GM12865 (cell line): ENCODE measurements around the gene METAP1.
"Not testable (repeated sequence)": the region's sequence is repeated elsewhere in the genome, so short reads cannot be mapped to it uniquely, and the experiment has no call there.

ENCODE experiments used
- DNase-seq: peaks from one replicate; pipeline ENCODE4 v3.0.0; 2010; ENCODE audit warnings: low read depth
- H3K4me3 ChIP-seq: 2 replicates; pipeline ENCODE4 v1.5.1; 2011; ENCODE audit warnings: mild to moderate bottlenecking, low read depth, low read length, control low read depth
- TF ChIP-seq, protein P1 (sequence below): IDR thresholded peaks from 2 replicates; pipeline ENCODE4 v1.5.1; 2011; ENCODE audit warnings: low read length, control low read depth, low read depth, inconsistent platforms; ENCODE audit not compliant: insufficient read depth; ENCODE audit errors: missing control alignments

Gene METAP1

DNA sequence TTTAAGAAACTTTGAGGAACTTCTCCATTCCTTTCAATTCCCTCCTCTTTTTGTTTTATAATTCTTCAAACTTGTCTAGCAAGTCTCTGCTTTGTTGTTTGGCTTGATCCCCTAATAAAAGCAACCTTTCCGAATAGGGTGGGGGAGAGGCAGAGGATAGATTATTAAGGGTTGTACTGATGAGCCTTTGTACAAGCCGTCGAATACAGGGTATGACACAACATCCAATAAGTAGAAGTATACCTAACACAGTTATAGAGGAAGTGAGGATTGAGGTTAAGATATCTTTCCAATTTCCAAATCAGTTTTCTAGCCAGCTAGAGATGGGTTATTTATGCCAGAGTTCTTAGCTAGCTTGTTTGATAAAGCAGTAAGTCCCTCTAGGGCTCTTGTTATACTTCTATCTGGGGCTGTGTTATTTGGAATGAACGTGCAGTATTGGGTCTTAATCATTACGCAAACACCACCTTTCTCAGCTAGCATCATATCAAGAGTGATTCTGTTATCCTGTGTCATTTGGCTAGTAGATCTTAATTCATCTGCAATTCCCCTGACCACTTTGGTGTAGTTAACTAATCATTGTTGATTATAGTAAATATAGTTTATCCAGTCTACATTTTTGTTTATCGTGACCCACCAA lies 18.5 kb downstream of the METAP1 start:
- TF ChIP-seq, protein P1, sequence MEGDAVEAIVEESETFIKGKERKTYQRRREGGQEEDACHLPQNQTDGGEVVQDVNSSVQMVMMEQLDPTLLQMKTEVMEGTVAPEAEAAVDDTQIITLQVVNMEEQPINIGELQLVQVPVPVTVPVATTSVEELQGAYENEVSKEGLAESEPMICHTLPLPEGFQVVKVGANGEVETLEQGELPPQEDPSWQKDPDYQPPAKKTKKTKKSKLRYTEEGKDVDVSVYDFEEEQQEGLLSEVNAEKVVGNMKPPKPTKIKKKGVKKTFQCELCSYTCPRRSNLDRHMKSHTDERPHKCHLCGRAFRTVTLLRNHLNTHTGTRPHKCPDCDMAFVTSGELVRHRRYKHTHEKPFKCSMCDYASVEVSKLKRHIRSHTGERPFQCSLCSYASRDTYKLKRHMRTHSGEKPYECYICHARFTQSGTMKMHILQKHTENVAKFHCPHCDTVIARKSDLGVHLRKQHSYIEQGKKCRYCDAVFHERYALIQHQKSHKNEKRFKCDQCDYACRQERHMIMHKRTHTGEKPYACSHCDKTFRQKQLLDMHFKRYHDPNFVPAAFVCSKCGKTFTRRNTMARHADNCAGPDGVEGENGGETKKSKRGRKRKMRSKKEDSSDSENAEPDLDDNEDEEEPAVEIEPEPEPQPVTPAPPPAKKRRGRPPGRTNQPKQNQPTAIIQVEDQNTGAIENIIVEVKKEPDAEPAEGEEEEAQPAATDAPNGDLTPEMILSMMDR: no peak
- no peak overlapping the region for H3K4me3 ChIP-seq
- DNase-seq: no peak

DNA sequence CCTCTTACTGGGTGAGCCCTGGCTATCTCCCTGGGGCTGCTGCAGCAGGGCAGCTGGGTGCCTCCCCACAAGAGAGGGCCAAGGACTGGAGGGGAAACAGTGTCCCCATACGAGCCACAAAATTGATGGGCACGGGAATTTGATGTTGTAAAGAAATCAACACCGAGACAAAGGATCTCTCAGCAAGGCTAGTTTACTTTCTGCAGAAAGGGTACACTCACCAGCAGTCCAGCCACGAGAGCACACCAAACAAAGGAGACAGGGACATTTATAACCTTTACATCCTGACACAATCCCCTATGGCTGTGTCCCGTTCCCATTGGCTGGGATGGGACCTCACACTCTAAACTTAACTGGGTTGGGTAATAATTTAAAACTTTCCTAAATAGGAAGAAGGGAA lies 25.9 kb downstream of the METAP1 start:
- H3K4me3 ChIP-seq: no peak overlapping the region
- no peak for DNase-seq
- TF ChIP-seq, protein P1: no peak

- no peak overlapping the region for H3K4me3 ChIP-seq
- TF ChIP-seq, protein P1: no peak
- DNase-seq: no peak
Observed at GRCh38 chr4:99022566-99022965, 27.0 kb downstream of the METAP1 start.

GRCh38 chr4:99023800-99024251 lies 28.3 kb downstream of the METAP1 start:
- H3K4me3 ChIP-seq, DNase-seq: not testable (repeated sequence)

- no peak for DNase-seq
- TF ChIP-seq, protein P1: no peak
- no peak overlapping the region for H3K4me3 ChIP-seq
Observed at GRCh38 chr4:99024481-99025275, 29.2 kb downstream of the METAP1 start.

- TF ChIP-seq, protein P1: no peak
- no peak for DNase-seq
- H3K4me3 ChIP-seq: no peak overlapping the region
Observed at GRCh38 chr4:99025506-99025905, 30.0 kb downstream of the METAP1 start.

- DNase-seq: no peak
- TF ChIP-seq, protein P1: no peak
- H3K4me3 ChIP-seq: no peak overlapping the region
Observed at GRCh38 chr4:99027304-99027703, 31.8 kb downstream of the METAP1 start.
